HCT116 (cell line): ENCODE measurements around the gene FOXF1. TPM values are rescaled to one million over a fixed set of nuclear protein-coding genes. Genes with fewer than 3 reads are reported as not detected.
A peak's percentile ranks its signal among the peaks of the same experiment; 100 is the strongest.

Experiments used
- ATAC-seq: fragments of 200-7000 bp; cut with Tn5 transposase; 2 replicates; pipeline ENCODE4 v1.9.1; 2020; ENCODE audit warnings: mild to moderate bottlenecking, moderate library complexity
- BruUV-seq: library from RNA; stranded (reverse); fragments of 400-500 nt; replicated peaks from 2 replicates; lab custom pipeline; 2021; lab: Mats Ljungman, UMichigan
- CTCF ChIA-PET: fragments of 300-600 bp; sonication (Branson Sonifier 250); formaldehyde crosslinking; loops from one replicate; lab custom pipeline; 2021; ENCODE audit warnings: antibody characterized with exemption; lab: Charles Lee
- POLR2A ChIA-PET: fragments of 300-600, 350-600 bp; sonication (Branson Sonifier 250); formaldehyde crosslinking; loops from one replicate; lab custom pipeline; 2021; ENCODE audit warnings: antibody characterized with exemption; lab: Charles Lee
- RAD21 ChIA-PET, 2 experiments: fragments of 300-600 bp; sonication (Branson Sonifier 250); formaldehyde crosslinking; loops; one replicate each; lab custom pipeline; 2023; ENCODE audit warnings: low total read pairs in 2 of 2; ENCODE audit not compliant: uncharacterized antibody in 2 of 2, unreplicated experiment in 2 of 2, low non-redundant PET in 1 of 2; lab: Charles Lee
- DNase-seq: peaks from one replicate; pipeline ENCODE4 v3.0.0-alpha.2; 2010; ENCODE audit warnings: low read depth, low spot score
- H2AFZ ChIP-seq: fragments of 200-600 bp; shearing (Covaris generic), sonication (generic); 2 replicates; pipeline ENCODE4 v1.6.1; 2017; ENCODE audit warnings: low read depth, mixed run types, mixed read lengths, antibody characterized with exemption, low read length; ENCODE audit not compliant: poor library complexity, severe bottlenecking
- H3K27ac ChIP-seq: 2 replicates; pipeline ENCODE4 v1.5.1; 2012; ENCODE audit warnings: low read depth, low read length
- H3K27me3 ChIP-seq: fragments of 200-600 bp; sonication (generic); 2 replicates; pipeline ENCODE4 v1.6.1; 2016; ENCODE audit warnings: mixed run types, low read length, mixed read lengths; ENCODE audit not compliant: insufficient read depth
- H3K36me3 ChIP-seq, 2 experiments: fragments of 200-500 bp in 1 of 2; fragments of 200-600 bp in 1 of 2; sonication (Bioruptor generic) in 1 of 2; sonication (generic) in 1 of 2; 2 replicates each; pipeline versions ENCODE4 v1.5.1 to v1.6.1; 2014 to 2016; ENCODE audit warnings: low read length in 2 of 2, inconsistent platforms in 1 of 2, mixed read lengths in 1 of 2, mixed run types in 1 of 2; ENCODE audit not compliant: insufficient read depth in 2 of 2, control insufficient read depth in 1 of 2
- H3K4me1 ChIP-seq, 2 experiments: fragments of 200-600 bp in 1 of 2; sonication (generic) in 1 of 2; 2 replicates each; pipeline versions ENCODE4 v1.5.1 to v1.6.1; 2012 to 2017; ENCODE audit warnings: low read length in 2 of 2, inconsistent platforms in 1 of 2, mild to moderate bottlenecking in 1 of 2, mixed read lengths in 1 of 2, mixed run types in 1 of 2, moderate library complexity in 1 of 2; ENCODE audit not compliant: insufficient read depth in 2 of 2, control insufficient read depth in 1 of 2
- H3K4me2 ChIP-seq: fragments of 200-600 bp; sonication (generic); 2 replicates; pipeline ENCODE4 v1.6.1; 2017; ENCODE audit warnings: mixed run types, low read length, mixed read lengths
- H3K4me3 ChIP-seq, 2 experiments: fragments of 200-600 bp in 1 of 2; sonication (generic) in 1 of 2; replicated peaks in 1 of 2; 2 replicates each; pipeline ENCODE4 v1.5.1; 2011 to 2016; ENCODE audit warnings: low read length in 2 of 2, control low read depth in 1 of 2, low read depth in 1 of 2, mild to moderate bottlenecking in 1 of 2, mixed read lengths in 1 of 2, mixed run types in 1 of 2
- H3K79me2 ChIP-seq: fragments of 200-600 bp; sonication (generic); 2 replicates; pipeline ENCODE4 v1.6.1; 2017; ENCODE audit warnings: mild to moderate bottlenecking, mixed run types, low read length, moderate library complexity, mixed read lengths; ENCODE audit not compliant: insufficient read depth
- H3K9ac ChIP-seq: fragments of 200-600 bp; sonication (generic); 2 replicates; pipeline ENCODE4 v1.6.1; 2016; ENCODE audit warnings: low read length, mixed read lengths
- H3K9me2 ChIP-seq: fragments of 200-600 bp; sonication (generic), shearing (Covaris generic); 2 replicates; pipeline ENCODE4 v1.6.1; 2017; ENCODE audit warnings: mixed run types, mild to moderate bottlenecking, moderate library complexity; ENCODE audit not compliant: insufficient read depth
- H3K9me3 ChIP-seq, 2 experiments: fragments of 200-500 bp in 1 of 2; fragments of 200-600 bp in 1 of 2; sonication (Bioruptor generic) in 1 of 2; sonication (generic) in 1 of 2; 2 replicates each; pipeline ENCODE4 v1.6.1; 2014 to 2017; ENCODE audit warnings: low read length in 2 of 2, mixed read lengths in 2 of 2, inconsistent platforms in 1 of 2, low read depth in 1 of 2, mild to moderate bottlenecking in 1 of 2, mixed run types in 1 of 2, moderate library complexity in 1 of 2; ENCODE audit not compliant: control insufficient read depth in 1 of 2, insufficient read depth in 1 of 2
- H4K20me1 ChIP-seq: fragments of 200-600 bp; sonication (generic), shearing (Covaris generic); 2 replicates; pipeline ENCODE4 v1.6.1; 2017; ENCODE audit warnings: mixed run types, mild to moderate bottlenecking, moderate library complexity; ENCODE audit not compliant: insufficient read depth
- CEBPB ChIP-seq: IDR thresholded peaks from 2 replicates; pipeline ENCODE4 v1.6.1; 2012; ENCODE audit warnings: low read depth
- CTCF ChIP-seq, 3 experiments: fragments of 200-600 bp in 1 of 3; sonication (generic) in 1 of 3; IDR thresholded peaks in 2 of 3; conservative IDR thresholded peaks in 1 of 3; 2 replicates each; pipeline ENCODE4 v1.5.1; 2012 to 2017; ENCODE audit warnings: low read depth in 2 of 3, low read length in 2 of 3, antibody characterized with exemption in 1 of 3, borderline replicate concordance in 1 of 3, control low read depth in 1 of 3, mild to moderate bottlenecking in 1 of 3, mixed read lengths in 1 of 3, mixed run types in 1 of 3, moderate library complexity in 1 of 3; ENCODE audit not compliant: insufficient read depth in 1 of 3
- EGR1 ChIP-seq: IDR thresholded peaks from 2 replicates; pipeline ENCODE4 v1.6.1; 2012; ENCODE audit warnings: low read depth
- ELF1 ChIP-seq: IDR thresholded peaks from 2 replicates; pipeline ENCODE4 v1.6.1; 2012; ENCODE audit warnings: low read depth, borderline replicate concordance
- FOSL1 ChIP-seq: IDR thresholded peaks from 2 replicates; pipeline ENCODE4 v1.6.1; 2012; ENCODE audit warnings: low read depth
- RAD21 ChIP-seq: IDR thresholded peaks from 2 replicates; pipeline ENCODE4 v1.6.1; 2012; ENCODE audit warnings: low read depth, mild to moderate bottlenecking
- SP1 ChIP-seq: IDR thresholded peaks from 2 replicates; pipeline ENCODE4 v1.6.1; 2012; ENCODE audit warnings: low read depth
- SRF ChIP-seq: IDR thresholded peaks from 2 replicates; pipeline ENCODE4 v1.6.1; 2012; ENCODE audit warnings: low read depth
- intact Hi-C: fragments of 100-400 bp; cut with micrococcal nuclease; formaldehyde crosslinking; loops from 2 replicates; pipeline ENCODE4 v1.10.0; 2022
- total RNA-seq: library from RNA; stranded (reverse); gene quantifications from one replicate; pipeline ENCODE4 v1.2.1, GENCODE V29; 2021; ENCODE audit not compliant: unreplicated experiment
- TF ChIP-seq, protein P1 (sequence below): IDR thresholded peaks from 2 replicates; pipeline ENCODE4 v1.6.1; 2011; ENCODE audit warnings: mild to moderate bottlenecking, low read length, moderate library complexity; ENCODE audit not compliant: insufficient replicate concordance; ENCODE audit errors: extremely low read depth

Gene FOXF1
- total RNA-seq, 1 experiment from 2014 or later: 2.4 TPM

DNA sequence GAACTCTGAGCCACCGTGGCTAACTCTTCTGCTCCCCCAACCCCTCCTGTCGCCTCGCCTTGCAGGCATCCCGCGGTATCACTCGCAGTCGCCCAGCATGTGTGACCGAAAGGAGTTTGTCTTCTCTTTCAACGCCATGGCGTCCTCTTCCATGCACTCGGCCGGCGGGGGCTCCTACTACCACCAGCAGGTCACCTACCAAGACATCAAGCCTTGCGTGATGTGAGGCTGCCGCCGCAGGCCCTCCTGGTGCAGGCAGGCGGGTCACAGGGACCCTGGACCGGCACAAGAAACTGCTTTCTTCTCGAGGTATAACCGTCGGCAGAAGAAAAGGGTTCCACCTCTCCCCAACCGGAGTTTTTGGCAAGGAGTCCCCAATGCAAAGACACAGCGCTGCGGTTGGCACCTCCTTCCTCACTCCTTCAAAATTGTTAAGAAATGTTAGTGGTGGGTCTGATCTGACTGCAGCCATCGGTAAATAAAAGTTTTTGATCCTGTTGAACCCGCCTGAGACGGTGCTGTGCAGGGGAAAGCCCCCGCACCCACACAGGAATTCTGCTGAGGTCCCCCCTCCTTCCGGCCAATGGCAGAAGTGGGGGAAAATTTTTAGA, 2.6 kb downstream of the FOXF1 start (continued):
- TF ChIP-seq CTCF (IDR thresholded peaks at IDR 0.05 in 2 of 3, conservative IDR thresholded peaks at IDR 0.05 in 1 of 3; ENCODE audit: borderline replicate concordance in 1 of 3, insufficient read depth in 1 of 3, low read depth in 2 of 3, low read length in 2 of 3): no peak
- TF ChIP-seq SP1: no peak
- TF ChIP-seq CEBPB: no peak
- no peak for TF ChIP-seq FOSL1
- TF ChIP-seq RAD21: no peak
- TF ChIP-seq SRF: no peak
- no peak for TF ChIP-seq ELF1

- H3K27ac ChIP-seq: no peak overlapping the region
- H3K79me2 ChIP-seq: no peaks in the 10 kb centered on the region
- peaks cover 5 to 17% of the 10 kb centered on the region in 2 experiments for H3K4me1 ChIP-seq
- intact Hi-C loops: no loop called here
- H3K4me3 ChIP-seq: no peak overlapping the region
- no peaks in the 10 kb centered on the region for H3K36me3 ChIP-seq
- no peak for DNase-seq
- H3K9me2 ChIP-seq: no peaks in the 10 kb centered on the region
- POLR2A ChIA-PET: no interaction called here
- no peak overlapping the region for H3K4me2 ChIP-seq
- no peaks in the 10 kb centered on the region for H3K9me3 ChIP-seq
- TF ChIP-seq, protein P1, sequence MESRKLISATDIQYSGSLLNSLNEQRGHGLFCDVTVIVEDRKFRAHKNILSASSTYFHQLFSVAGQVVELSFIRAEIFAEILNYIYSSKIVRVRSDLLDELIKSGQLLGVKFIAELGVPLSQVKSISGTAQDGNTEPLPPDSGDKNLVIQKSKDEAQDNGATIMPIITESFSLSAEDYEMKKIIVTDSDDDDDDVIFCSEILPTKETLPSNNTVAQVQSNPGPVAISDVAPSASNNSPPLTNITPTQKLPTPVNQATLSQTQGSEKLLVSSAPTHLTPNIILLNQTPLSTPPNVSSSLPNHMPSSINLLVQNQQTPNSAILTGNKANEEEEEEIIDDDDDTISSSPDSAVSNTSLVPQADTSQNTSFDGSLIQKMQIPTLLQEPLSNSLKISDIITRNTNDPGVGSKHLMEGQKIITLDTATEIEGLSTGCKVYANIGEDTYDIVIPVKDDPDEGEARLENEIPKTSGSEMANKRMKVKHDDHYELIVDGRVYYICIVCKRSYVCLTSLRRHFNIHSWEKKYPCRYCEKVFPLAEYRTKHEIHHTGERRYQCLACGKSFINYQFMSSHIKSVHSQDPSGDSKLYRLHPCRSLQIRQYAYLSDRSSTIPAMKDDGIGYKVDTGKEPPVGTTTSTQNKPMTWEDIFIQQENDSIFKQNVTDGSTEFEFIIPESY: no peak
- no peak for TF ChIP-seq EGR1
- TF ChIP-seq, all 23 proteins: peak for 0
- no peak overlapping the region for H3K9ac ChIP-seq
- no peaks in the 10 kb centered on the region for H3K27me3 ChIP-seq
- H2AFZ ChIP-seq: no peak overlapping the region
- RAD21 ChIA-PET: no interaction called here
- H4K20me1 ChIP-seq: no peaks in the 10 kb centered on the region
- BruUV-seq: TSS peak; percentile 38
- no peak for ATAC-seq
- CTCF ChIA-PET: no interaction called here
Measured at GRCh38 chr16:86513471-86514277, 3.3 kb downstream of the FOXF1 start.
